LNCaP clone FGC (cell line): ENCODE results near the gene ALDH3A1.

Source experiments
- DNase-seq: peaks from one replicate; pipeline ENCODE4 v3.0.0-alpha.2; 2011; ENCODE audit warnings: low read depth
- H3K4me3 ChIP-seq: 2 replicates; pipeline ENCODE4 v1.5.1; 2011; ENCODE audit warnings: mild to moderate bottlenecking, low read depth, low read length, control low read depth
- TF ChIP-seq, protein P1 (sequence below): IDR thresholded peaks from 2 replicates; pipeline ENCODE4 v1.5.1; 2012; ENCODE audit warnings: mild to moderate bottlenecking; ENCODE audit not compliant: control insufficient read depth, insufficient read depth; ENCODE audit errors: extremely low read depth

The ALDH3A1 gene

DNA sequence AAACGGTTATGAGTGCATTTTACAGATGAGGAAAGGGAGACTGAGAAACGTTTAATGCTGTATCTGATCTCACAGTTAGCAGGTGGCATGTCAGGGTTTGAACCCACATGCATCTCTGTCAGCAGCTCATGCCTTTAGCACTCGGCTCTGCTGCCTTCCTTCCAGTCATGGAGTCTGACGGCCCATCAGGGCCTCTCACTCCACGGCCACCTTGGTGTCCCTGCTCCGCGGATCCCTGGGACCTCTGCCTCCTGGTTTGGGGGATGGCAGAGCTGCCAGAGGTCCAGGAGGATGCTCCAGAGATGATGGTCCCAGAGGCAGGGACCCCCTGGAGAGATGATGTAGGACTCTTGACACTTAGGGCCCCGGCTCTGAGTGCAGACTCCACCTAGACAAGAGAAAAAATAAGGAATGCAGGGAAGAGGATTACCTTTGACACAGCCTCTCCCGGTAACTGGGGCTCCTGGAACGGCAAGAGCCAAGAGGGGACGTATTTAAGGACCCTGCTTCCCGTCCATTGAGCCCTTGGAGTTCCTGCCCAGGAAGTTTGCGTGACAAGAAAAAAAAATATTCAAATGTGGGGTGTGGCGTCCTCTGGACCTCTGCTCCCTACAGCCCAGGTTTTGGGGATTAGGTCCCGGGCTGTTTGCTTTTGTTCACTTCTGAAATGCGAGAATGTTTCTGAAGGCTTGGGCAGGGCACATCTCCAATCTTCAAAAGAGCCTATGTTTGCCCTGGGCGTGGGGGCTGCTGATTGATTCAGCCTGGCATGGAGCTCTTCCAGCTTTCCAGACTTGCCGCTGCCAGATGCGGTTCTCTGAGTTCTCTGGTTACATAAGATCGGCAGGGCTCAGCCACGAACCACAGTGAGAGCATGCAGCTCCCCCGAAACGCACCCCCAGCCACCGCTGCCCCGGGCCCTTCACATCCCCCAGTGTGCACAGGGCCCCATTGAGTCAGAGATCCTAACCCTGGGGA lies at the start of gene ALDH3A1:
Gene ALDH3A1 (minus strand): TSS at position 470 of the 978 bp plus-strand sequence. CDS start 3,169 bp downstream, outside the sequence.
- TF ChIP-seq, protein P1, sequence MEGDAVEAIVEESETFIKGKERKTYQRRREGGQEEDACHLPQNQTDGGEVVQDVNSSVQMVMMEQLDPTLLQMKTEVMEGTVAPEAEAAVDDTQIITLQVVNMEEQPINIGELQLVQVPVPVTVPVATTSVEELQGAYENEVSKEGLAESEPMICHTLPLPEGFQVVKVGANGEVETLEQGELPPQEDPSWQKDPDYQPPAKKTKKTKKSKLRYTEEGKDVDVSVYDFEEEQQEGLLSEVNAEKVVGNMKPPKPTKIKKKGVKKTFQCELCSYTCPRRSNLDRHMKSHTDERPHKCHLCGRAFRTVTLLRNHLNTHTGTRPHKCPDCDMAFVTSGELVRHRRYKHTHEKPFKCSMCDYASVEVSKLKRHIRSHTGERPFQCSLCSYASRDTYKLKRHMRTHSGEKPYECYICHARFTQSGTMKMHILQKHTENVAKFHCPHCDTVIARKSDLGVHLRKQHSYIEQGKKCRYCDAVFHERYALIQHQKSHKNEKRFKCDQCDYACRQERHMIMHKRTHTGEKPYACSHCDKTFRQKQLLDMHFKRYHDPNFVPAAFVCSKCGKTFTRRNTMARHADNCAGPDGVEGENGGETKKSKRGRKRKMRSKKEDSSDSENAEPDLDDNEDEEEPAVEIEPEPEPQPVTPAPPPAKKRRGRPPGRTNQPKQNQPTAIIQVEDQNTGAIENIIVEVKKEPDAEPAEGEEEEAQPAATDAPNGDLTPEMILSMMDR: no peak
- no peak within 1 kb of the TSS for H3K4me3 ChIP-seq
- no peak for DNase-seq

DNA sequence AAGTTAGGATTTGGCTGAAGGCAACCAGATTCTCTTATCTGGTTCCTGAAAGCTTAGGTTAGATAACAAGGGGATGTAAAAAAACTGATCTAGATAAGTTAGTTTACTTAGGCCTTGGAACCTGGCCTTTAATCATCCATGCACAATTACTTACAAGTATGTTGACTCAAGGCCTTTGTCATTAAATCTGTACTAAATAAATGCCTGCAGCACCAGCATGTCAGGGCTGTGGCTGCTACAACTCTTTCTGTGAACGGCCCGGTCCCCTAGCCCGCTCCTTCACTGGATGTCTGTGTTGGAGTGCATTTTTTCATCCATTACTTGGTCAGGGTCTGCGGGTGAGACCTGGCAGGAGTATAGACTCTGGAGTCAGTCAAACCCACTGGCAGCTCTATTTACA lies 48.4 kb upstream of the ALDH3A1 start:
- no peak for DNase-seq
- TF ChIP-seq, protein P1: no peak
- no peak overlapping the region for H3K4me3 ChIP-seq

DNA sequence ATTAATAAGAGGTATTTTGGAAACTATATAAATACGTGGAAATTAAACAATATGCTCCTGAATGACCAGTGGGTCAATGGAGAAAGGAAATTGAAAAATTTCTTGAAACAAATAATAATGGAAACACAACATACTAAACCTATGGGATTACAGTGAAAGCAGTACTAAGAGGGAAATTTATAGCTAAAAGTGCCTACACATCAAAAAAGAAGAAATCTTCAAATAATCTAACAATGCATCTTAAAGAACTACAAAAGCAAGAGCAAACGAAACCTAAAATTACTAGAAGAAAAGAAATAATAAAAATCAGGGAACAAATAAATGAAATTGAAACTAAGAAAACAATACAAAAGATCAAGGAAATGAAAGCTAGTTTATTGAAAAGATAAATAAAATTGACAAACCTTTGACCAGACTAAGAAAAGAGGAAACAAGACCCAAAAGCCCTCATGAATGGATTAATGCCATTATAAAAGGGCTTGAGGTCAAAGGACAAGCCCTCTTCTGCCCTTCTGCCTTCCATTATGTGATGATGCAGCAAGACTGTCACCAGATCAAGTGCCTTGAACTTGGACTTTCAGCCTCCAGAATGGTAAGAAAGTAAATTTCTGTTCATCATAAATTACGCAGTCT lies 43.9 kb upstream of the ALDH3A1 start:
- TF ChIP-seq, protein P1: no peak
- no peak for DNase-seq
- H3K4me3 ChIP-seq: no peak overlapping the region

DNA sequence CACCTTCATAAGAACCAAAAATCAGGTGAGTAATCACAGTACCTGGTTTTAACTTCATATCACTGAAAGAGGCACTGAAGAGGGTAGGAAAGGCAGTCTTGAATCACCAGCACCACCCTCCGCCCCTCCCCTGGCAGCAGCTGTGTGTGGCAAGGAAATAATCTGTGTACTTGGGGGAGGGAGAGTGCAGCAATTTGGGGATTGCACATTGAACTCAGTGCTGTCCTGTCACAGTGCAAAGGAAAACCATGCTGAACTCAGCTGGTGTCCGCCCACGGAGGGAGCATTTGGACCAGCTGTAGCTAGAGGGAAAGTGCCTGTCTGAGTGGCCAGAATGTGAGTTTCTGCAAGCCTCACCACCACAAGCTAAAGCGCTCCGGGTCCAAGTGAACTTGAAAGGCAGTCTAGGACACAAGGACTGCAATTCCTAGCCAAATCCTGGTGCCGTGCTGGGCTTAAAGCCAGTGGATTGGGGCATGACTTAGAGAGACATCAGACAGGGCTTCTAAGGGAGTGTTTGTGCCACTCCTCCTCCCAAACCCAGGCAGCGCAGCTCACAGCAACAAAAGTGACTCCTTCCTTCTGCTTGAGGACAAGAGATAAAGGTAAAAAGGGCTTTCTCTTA lies 39.7 kb upstream of the ALDH3A1 start:
- no peak overlapping the region for H3K4me3 ChIP-seq
- TF ChIP-seq, protein P1: no peak
- no peak for DNase-seq

DNA sequence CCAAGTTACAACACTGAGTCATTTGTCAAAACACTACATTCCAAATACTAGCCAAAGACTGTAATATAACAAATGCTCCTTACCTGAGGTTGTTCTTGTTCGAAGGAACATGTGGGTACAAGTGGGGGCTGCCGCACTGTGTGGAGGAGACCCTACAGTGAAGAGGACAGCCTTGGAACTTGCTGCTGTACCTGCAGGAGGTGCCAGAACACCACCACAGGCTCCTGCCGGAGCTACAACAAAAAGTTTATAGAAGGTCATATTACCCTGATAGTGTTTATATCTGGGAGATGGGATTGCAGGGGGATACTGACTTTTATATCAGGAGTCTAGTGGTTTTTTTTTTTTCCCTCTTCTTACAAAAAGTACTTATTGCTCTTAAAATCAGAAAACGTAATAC lies 37.8 kb upstream of the ALDH3A1 start:
- no peak for DNase-seq
- TF ChIP-seq, protein P1: peak; percentile 29

DNA sequence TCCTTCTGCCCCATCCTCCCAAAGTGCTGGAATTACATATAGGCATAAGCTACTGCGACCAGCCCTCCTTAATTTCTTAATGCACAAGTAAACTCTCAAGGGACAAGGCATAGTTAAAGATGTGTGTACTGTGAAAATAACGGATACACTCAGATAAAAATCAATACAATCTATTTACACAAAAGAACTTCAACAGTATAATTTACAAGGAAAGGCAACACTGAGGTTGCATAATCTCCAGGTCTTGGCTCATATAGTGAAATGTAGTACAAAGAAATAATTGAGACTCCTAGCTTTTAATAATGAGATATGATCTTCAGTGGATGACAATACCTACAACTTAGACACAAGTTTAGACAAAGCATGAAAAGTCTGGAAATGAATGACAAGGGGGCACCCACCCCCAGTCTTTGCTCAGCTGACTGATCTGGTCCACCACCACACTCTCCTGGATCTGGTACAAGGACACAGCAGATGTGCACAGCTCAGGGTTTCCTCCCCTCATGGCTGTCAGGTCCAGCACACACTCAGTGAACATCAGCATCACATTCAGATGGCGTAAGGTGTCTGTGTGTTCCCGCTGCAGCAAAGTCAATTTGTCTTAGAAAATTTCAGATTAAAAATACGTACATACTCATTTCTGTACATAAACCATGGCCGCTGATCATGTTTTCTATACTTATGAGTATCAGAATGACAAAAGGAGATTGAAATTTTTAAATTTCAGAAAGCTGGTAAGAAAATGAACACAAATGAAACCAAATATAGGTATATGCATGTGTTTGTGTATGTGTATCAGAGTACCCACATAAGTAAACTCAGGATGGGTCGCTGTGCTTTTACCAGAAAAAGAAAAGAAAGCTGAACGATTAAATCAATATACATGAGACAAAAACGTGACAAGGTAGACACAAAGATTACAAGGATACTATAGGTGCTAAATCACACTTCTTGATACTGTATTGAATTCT lies 33.7 kb upstream of the ALDH3A1 start:
- TF ChIP-seq, protein P1: no peak
- no peak overlapping the region for H3K4me3 ChIP-seq
- peak; percentile 82 for DNase-seq

More for the DNA sequence above, 37.8 kb upstream of the ALDH3A1 start:
- no peak overlapping the region for H3K4me3 ChIP-seq
